ENCODE results near the gene RNF220.

DNA sequence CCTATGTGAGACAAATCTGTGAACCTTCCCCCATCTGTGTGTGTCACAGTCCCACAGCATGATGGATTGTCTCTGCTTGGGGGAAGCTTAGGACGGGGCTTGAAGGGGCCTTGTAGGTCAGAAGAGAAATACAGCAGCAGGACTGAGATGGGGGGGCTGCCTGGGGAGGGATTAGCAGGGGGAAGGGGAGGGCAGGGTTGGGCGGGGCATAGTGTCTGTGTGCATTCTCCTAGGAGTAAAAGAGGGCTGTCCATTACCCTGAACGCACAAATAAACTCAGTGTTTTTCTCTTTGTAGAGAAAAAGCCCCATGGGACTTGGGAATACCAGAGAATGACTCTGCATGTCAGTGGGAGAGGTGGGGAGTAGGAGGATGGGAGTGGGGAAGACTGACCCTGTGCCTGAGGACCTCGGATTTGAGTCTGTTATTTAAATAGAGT is 16.4 kb downstream of the RNF220 start:
- TF ChIP-seq POLR2A (IDR thresholded peaks at IDR 0.05) (no peak), CTCF (IDR thresholded peaks at IDR 0.05) (no peak), EP300 (IDR thresholded peaks at IDR 0.05) (no peak), POLR2AphosphoS5 (IDR thresholded peaks at IDR 0.05) (no peak)
